Glutamatergic neuron (in vitro differentiated cells): Measurements from ENCODE around the gene ZNF883. TPM values are rescaled to one million over a fixed set of nuclear protein-coding genes. Genes with fewer than 3 reads are reported as not detected.
A peak's percentile ranks its signal among the peaks of the same experiment; 100 is the strongest.
"Not testable (repeated sequence)": the region's sequence is repeated elsewhere in the genome, so short reads cannot be mapped to it uniquely, and the experiment has no call there.

Experiments used
- DNase-seq: peaks from one replicate; pipeline ENCODE4 v3.0.0; 2022
- H3K27ac Mint-ChIP-seq: one replicate; pipeline ENCODE4 v1.8.0; 2020; ENCODE audit warnings: mild to moderate bottlenecking, mixed read lengths, inconsistent platforms; ENCODE audit not compliant: unreplicated experiment
- H3K27me3 Mint-ChIP-seq: one replicate; pipeline ENCODE4 v1.8.0; 2020; ENCODE audit warnings: mild to moderate bottlenecking, moderate library complexity, mixed read lengths, inconsistent platforms; ENCODE audit not compliant: unreplicated experiment
- H3K36me3 Mint-ChIP-seq: one replicate; pipeline ENCODE4 v1.8.0; 2020; ENCODE audit warnings: mild to moderate bottlenecking, mixed read lengths, inconsistent platforms; ENCODE audit not compliant: unreplicated experiment
- H3K4me1 Mint-ChIP-seq: one replicate; pipeline ENCODE4 v1.8.0; 2020; ENCODE audit warnings: mild to moderate bottlenecking, low read depth, mixed read lengths, inconsistent platforms; ENCODE audit not compliant: unreplicated experiment
- H3K4me3 Mint-ChIP-seq: one replicate; pipeline ENCODE4 v1.8.0; 2020; ENCODE audit warnings: mild to moderate bottlenecking, mixed read lengths, inconsistent platforms; ENCODE audit not compliant: unreplicated experiment
- H3K9me3 Mint-ChIP-seq: one replicate; pipeline ENCODE4 v1.8.0; 2020; ENCODE audit warnings: mild to moderate bottlenecking, moderate library complexity, mixed read lengths, inconsistent platforms; ENCODE audit not compliant: unreplicated experiment
- long read RNA-seq: library from polyadenylated mRNA; unstranded; transcript quantifications from one replicate; pipeline ENCODE4 v2.0.0, GENCODE V29; 2020; ENCODE audit not compliant: unreplicated experiment
- total RNA-seq: library from RNA; stranded (reverse); fragmentation: NEBNext Ultra II Directional; extraction: Animal tissue kit (Norgen Biotek cat#: 25700); gene quantifications from one replicate; pipeline ENCODE4 v1.2.1, GENCODE V29; 2021; ENCODE audit not compliant: unreplicated experiment
- TF ChIP-seq, protein P1 (sequence below): fragments of 200-600 bp; sonication (generic); IDR thresholded peaks from one replicate; pipeline ENCODE4 v1.5.0; 2021; ENCODE audit not compliant: partially characterized antibody, unreplicated experiment

The ZNF883 gene
- total RNA-seq, result 18.4 TPM
- long read RNA-seq, partial matches to known transcripts, result 0 of 3 reads
- long read RNA-seq, other reads (novel, unspliced or antisense), result 1 of 3 reads

DNA sequence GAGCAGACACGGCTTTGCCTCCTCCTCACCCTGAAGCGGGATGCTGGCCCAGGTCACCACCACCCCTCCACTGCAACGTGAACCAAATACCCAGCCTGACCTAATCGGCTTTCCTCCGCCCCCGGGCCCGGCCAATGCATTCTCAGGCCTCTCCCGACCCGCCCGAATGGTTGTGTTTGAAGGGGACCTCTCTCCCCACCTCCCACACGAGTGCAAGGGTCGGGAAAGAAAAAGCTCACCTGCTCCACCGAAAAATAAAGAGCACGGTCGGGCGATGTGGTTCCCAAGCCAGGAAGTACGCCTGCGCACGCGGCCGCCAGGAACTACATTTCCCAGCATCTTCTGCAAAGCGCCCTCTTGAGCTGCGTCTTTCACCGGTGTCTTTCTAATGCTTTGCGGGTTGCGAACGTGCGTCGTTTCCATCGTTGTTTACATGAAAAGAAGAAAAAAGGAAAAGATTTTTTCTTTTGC lies at the start of gene ZNF883:
ZNF883 (minus strand) TSS at position 282 of the 471 bp plus-strand sequence.
- Mint-ChIP-seq H3K27ac (peak within 1 kb of the TSS; percentile 85), H3K4me3 (peak within 1 kb of the TSS; percentile 94), H3K36me3 (peaks cover 17% of the 10 kb centered on the region), H3K4me1 (peaks cover 2% of the 10 kb centered on the region), H3K9me3 (no peaks in the 10 kb centered on the region), H3K27me3 (no peaks in the 10 kb centered on the region)
- peak; percentile 81 for DNase-seq
- TF ChIP-seq, protein P1, sequence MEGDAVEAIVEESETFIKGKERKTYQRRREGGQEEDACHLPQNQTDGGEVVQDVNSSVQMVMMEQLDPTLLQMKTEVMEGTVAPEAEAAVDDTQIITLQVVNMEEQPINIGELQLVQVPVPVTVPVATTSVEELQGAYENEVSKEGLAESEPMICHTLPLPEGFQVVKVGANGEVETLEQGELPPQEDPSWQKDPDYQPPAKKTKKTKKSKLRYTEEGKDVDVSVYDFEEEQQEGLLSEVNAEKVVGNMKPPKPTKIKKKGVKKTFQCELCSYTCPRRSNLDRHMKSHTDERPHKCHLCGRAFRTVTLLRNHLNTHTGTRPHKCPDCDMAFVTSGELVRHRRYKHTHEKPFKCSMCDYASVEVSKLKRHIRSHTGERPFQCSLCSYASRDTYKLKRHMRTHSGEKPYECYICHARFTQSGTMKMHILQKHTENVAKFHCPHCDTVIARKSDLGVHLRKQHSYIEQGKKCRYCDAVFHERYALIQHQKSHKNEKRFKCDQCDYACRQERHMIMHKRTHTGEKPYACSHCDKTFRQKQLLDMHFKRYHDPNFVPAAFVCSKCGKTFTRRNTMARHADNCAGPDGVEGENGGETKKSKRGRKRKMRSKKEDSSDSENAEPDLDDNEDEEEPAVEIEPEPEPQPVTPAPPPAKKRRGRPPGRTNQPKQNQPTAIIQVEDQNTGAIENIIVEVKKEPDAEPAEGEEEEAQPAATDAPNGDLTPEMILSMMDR, result no peak

DNA sequence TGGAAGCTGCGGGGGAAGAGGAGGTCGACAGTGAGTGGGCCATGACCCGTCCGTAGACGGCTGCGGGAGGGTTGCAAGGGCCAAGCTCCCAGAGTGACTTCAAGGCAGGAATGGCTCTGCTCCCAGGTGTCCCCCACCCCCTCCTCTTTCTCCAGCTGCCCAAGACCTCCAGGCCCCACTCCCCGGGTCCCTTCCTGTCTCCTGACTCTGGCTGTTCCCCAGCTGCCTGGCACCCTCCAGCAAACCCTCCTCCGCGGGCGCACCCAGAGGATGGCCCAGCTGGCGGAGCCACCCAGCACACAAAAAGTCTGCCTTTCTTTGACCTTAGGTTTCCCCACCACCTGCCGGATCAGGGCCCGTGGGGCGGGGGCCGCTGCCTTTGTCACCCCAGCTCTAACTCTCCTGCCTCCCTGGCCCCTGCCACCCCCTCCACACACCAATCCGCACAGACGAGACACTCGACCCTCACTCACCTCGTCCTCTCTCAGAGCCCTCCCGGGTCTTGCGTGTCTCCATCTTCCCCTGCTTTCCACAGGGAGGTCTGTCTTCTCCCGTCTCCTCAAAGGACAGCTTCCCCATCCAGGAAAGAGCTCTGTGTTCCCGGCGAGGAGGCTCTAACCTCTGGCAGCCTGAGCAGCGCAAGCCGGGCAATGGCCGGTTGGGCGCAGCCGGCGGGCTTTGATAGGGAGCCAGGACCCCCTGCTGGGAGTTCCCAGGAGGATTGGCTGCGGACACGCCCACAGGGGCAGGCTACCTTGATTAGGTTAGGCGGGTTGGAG lies 49.3 kb upstream of the ZNF883 start:
- H3K36me3 Mint-ChIP-seq, result peaks cover 10% of the 10 kb centered on the region
- not testable (repeated sequence) for H3K4me3 Mint-ChIP-seq, H3K27ac Mint-ChIP-seq, H3K27me3 Mint-ChIP-seq, H3K4me1 Mint-ChIP-seq, H3K9me3 Mint-ChIP-seq
- peak; percentile 10 for DNase-seq

DNA sequence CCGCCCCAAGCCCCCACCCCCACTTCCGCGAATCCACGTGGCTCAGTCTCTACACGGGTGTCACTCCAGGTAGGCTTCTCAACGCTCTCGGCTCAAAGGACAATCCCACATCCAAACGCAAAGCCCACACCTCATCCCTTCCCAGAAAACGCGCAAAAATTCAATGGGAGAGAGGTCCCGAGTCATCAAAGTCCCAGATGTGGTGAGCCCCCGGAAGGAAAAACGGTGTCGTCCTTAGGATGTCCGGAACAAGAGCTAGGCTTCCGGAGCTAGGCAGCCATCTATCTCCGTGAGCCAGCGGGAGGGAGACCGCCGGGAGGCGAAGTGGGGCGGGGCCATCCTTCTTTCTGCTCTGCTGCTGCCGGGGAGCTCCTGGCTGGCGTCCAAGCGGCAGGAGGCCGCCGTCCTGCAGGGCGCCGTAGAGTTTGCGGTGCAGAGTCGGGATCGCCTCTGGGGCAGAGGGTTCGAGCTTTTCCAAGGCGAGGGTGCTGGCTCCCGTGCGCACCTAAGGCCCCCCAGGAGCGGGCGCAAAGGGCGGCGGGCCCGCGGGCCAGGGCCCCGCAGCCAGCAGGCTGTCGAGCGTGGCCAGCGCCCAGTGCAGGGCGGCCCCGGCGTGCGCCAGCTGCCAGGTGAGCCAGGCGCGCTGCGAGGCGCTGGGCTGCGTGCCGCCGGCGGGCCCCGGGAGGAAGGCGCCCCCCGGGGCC lies 47.7 kb upstream of the ZNF883 start:
- H3K4me1 Mint-ChIP-seq, result not testable (repeated sequence)

DNA sequence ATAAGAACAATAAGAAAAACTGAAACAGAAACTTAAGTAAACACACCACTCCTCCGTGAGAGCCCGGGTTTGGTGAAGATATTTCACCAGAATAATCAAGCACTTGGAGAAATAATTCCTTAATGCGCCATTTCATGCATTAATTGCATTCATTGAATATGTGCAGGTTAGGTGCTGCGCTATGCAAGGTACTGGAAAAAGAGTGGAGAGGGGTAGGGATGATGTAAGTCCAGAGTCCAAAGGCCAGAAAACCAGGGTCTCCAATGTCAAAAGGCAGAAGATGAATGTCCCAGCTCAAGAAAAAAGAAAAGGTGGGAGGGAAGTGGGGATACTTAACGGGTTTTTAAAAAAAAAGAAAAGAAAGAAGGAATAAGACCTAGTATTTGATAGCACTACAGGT lies 45.2 kb upstream of the ZNF883 start:
- Mint-ChIP-seq H3K4me1 (no peaks in the 10 kb centered on the region), H3K9me3 (peaks cover 8% of the 10 kb centered on the region), H3K27me3 (peaks cover 9% of the 10 kb centered on the region), H3K4me3 (no peak overlapping the region), H3K36me3 (peaks cover 10% of the 10 kb centered on the region), H3K27ac (no peak overlapping the region)
- TF ChIP-seq, protein P1, result no peak
- DNase-seq, result no peak

More for the DNA sequence above, 47.7 kb upstream of the ZNF883 start:
- H3K27me3 Mint-ChIP-seq, H3K9me3 Mint-ChIP-seq, H3K27ac Mint-ChIP-seq, H3K4me3 Mint-ChIP-seq, DNase-seq: not testable (repeated sequence)
- H3K36me3 Mint-ChIP-seq, result peaks cover 10% of the 10 kb centered on the region

DNA sequence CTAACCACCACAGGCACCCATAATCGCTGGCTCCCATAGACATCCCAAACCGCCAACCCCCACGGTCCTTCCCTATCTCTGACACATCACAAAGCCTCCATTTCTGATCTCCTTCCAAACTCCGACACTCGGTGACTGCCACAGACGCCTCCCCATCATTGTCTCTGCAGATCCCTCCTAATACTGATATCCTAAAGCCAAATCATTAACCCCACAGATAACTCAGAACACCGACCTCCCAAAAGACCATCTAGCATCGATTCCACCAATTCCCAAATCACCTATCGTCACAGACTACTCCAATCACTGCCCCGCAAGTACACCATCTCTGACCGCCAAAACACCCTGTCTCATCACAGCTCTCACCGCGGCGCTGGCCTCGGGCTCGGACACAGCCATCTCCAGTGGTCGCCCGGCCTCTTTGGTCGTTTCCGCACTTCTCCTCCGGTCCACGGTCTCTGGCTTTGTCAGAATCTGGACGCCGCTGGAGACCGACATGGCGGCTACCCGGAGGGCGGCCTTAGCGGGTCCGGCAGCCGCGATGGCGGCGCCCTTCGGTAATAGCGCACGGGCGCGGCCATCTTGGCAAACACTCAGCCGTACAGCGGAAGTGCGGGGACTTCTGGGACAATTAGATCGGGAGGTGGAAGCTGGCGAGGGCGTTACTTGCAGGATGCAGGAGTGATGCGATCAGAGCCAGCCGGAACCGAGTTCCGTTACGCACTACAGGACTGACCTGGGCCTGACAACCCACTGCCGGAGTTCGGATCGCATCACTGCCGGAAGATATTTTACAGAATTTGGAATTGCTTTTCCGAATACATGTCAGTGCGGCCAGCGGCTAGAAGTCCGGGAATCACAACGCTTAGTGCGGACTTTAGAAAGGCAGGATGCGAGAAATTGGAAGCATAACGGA lies 44.5 kb upstream of the ZNF883 start, which contains the start of gene ZFP37:
ZFP37 (minus strand) TSS at position 534 of the 916 bp plus-strand sequence; CDS start at position 498, 36 bp downstream.
- H3K27me3 Mint-ChIP-seq, result peaks cover 9% of the 10 kb centered on the region
- TF ChIP-seq, protein P1, result no peak
- H3K4me1 Mint-ChIP-seq, result no peaks in the 10 kb centered on the region
- no peak within 1 kb of the TSS for H3K27ac Mint-ChIP-seq
- peaks cover 8% of the 10 kb centered on the region for H3K9me3 Mint-ChIP-seq
- DNase-seq, result peak; percentile 88
- no peak within 1 kb of the TSS for H3K4me3 Mint-ChIP-seq
- peaks cover 10% of the 10 kb centered on the region for H3K36me3 Mint-ChIP-seq
